B cell (primary cell): Measurements from ENCODE around the gene ITPR1. TPM values are rescaled to one million over a fixed set of nuclear protein-coding genes. Genes with fewer than 3 reads are reported as not detected.

Experiments used
- ATAC-seq: fragments of 200-7000 bp; cut with Tn5 transposase; one replicate; pipeline ENCODE4 v1.10.0; 2021; ENCODE audit warnings: low read depth, mild to moderate bottlenecking, moderate number of reproducible peaks, moderate library complexity
- CTCF ChIA-PET: fragments of 350-600 bp; sonication (Branson Sonifier 250); formaldehyde crosslinking; loops from one replicate; lab custom pipeline; 2021; ENCODE audit warnings: antibody characterized with exemption, inconsistent platforms; lab: Charles Lee
- POLR2A ChIA-PET: fragments of 350-600 bp; sonication (Branson Sonifier 250); formaldehyde crosslinking; loops from one replicate; lab custom pipeline; 2021; ENCODE audit warnings: antibody characterized with exemption; lab: Charles Lee
- DNase-seq: peaks from one replicate; pipeline ENCODE4 v3.0.0; 2013
- H2AFZ ChIP-seq: 2 replicates; pipeline ENCODE4 v1.6.1; 2012; ENCODE audit warnings: mild to moderate bottlenecking, low read depth, low read length; ENCODE audit not compliant: insufficient read depth, poor library complexity, severe bottlenecking
- H3K27ac ChIP-seq, 2 donors: 1 replicate in 1 of 2; 2 replicates in 1 of 2; pipeline ENCODE4 v1.5.1; 2012 to 2013; ENCODE audit warnings: low read length in 2 of 2, mild to moderate bottlenecking in 2 of 2, moderate library complexity in 1 of 2
- H3K27me3 ChIP-seq, 4 experiments: fragments of 200-600 bp in 1 of 4; sonication (generic) in 1 of 4; replicated peaks in 1 of 4; 1 replicate in 2 of 4; 2 replicates in 2 of 4; pipeline versions ENCODE4 v1.6.1 to v1.7.0; 2013 to 2016; ENCODE audit warnings: low read length in 3 of 4, mild to moderate bottlenecking in 2 of 4, mixed read lengths in 1 of 4, moderate library complexity in 1 of 4; ENCODE audit not compliant: insufficient read depth in 4 of 4, control insufficient read depth in 3 of 4; ENCODE audit errors: control extremely low read depth in 1 of 4
- H3K36me3 ChIP-seq, 2 experiments: replicated peaks in 1 of 2; 1 replicate in 1 of 2; 2 replicates in 1 of 2; pipeline versions ENCODE4 v1.6.1 to v1.7.1; 2013; ENCODE audit warnings: low read length in 1 of 2; ENCODE audit not compliant: insufficient read depth in 2 of 2, control insufficient read depth in 1 of 2; ENCODE audit errors: control extremely low read depth in 1 of 2, extremely low read depth in 1 of 2
- H3K4me1 ChIP-seq, 2 donors: fragments of 200-600 bp in 1 of 2; sonication (generic) in 1 of 2; 1 replicate in 1 of 2; 2 replicates in 1 of 2; pipeline versions ENCODE4 v1.5.1 to v1.6.1; 2013 to 2017; ENCODE audit warnings: low read length in 2 of 2; ENCODE audit not compliant: control insufficient read depth in 2 of 2, insufficient read depth in 2 of 2
- H3K4me2 ChIP-seq: replicated peaks from 2 replicates; pipeline ENCODE3; 2012; ENCODE audit warnings: mild to moderate bottlenecking, low read depth, low read length; ENCODE audit not compliant: poor library complexity, severe bottlenecking
- H3K4me3 ChIP-seq, 5 experiments: fragments of 200-600 bp in 1 of 5; sonication (generic) in 1 of 5; 1 replicate in 3 of 5; 2 replicates in 2 of 5; pipeline versions ENCODE4 v1.5.1 to v1.7.0; 2011 to 2016; ENCODE audit warnings: low read length in 4 of 5, mild to moderate bottlenecking in 4 of 5, low read depth in 2 of 5, control low read depth in 1 of 5, moderate library complexity in 1 of 5; ENCODE audit not compliant: insufficient read depth in 1 of 5; ENCODE audit errors: control extremely low read depth in 1 of 5, extremely low read depth in 1 of 5
- H3K79me2 ChIP-seq: fragments of 200-600 bp; sonication (generic); one replicate; pipeline ENCODE4 v1.6.0; 2016; ENCODE audit warnings: low read length; ENCODE audit not compliant: control insufficient read depth, insufficient read depth
- H3K9ac ChIP-seq: fragments of 200-600 bp; sonication (generic); 2 replicates; pipeline ENCODE4 v1.6.1; 2017; ENCODE audit warnings: mild to moderate bottlenecking, low read length, moderate library complexity
- H3K9me3 ChIP-seq, 3 donors: one replicate each; pipeline versions ENCODE4 v1.6.1 to v1.7.1; 2013; ENCODE audit warnings: low read length in 2 of 3; ENCODE audit not compliant: control insufficient read depth in 2 of 3, insufficient read depth in 1 of 3; ENCODE audit errors: control extremely low read depth in 1 of 3
- H4K20me1 ChIP-seq: 2 replicates; pipeline ENCODE4 v1.6.0; 2012; ENCODE audit warnings: mild to moderate bottlenecking, low read length; ENCODE audit not compliant: insufficient read depth, control insufficient read depth, poor library complexity, severe bottlenecking
- H3K27ac Mint-ChIP-seq: one replicate; pipeline ENCODE4 v1.8.0; 2021; ENCODE audit warnings: mixed read lengths
- H3K27me3 Mint-ChIP-seq: one replicate; pipeline ENCODE4 v1.8.0; 2021; ENCODE audit warnings: mixed read lengths
- H3K4me1 Mint-ChIP-seq: one replicate; pipeline ENCODE4 v1.8.0; 2021; ENCODE audit warnings: mixed read lengths
- H3K4me3 Mint-ChIP-seq: one replicate; pipeline ENCODE4 v1.8.0; 2021; ENCODE audit warnings: mixed read lengths
- H3K9me3 Mint-ChIP-seq: one replicate; pipeline ENCODE4 v1.8.0; 2022; ENCODE audit warnings: mixed read lengths; ENCODE audit not compliant: insufficient read depth
- CTCF ChIP-seq: fragments of 200-600 bp; IDR thresholded peaks from one replicate; pipeline ENCODE4 v1.8.0; 2022; ENCODE audit warnings: antibody characterized with exemption, mild to moderate bottlenecking
- EZH2 ChIP-seq: IDR thresholded peaks from 2 replicates; pipeline ENCODE4 v1.6.1; 2012; ENCODE audit warnings: borderline replicate concordance, low read depth, mild to moderate bottlenecking, moderate library complexity, low read length; ENCODE audit not compliant: insufficient read depth, poor library complexity, severe bottlenecking
- WGBS: methylation state at CpG from one replicate; pipeline ENCODE4 v1.1.5; 2013; ENCODE audit warnings: missing lambda C conversion rate; ENCODE audit not compliant: insufficient coverage; 5-methylcytosine and 5-hydroxymethylcytosine counted together
- intact Hi-C: fragments of 100-400 bp; cut with micrococcal nuclease; formaldehyde crosslinking; loops from one replicate; pipeline ENCODE4 v1.10.0; 2022
- polyA plus RNA-seq: library from polyadenylated mRNA; depleted of rRNA; stranded (reverse); fragments of >200 nt; gene quantifications from 2 replicates; pipeline ENCODE4 v1.2.3, GENCODE V29; 2012
- total RNA-seq, 2 donors: library from RNA; stranded (reverse); fragments of 120-200 nt in 1 of 2; gene quantifications; 1 replicate in 1 of 2; 2 replicates in 1 of 2; pipeline versions ENCODE4 v1.2.3 to v1.2.4, GENCODE V29; 2013 to 2022

ITPR1 gene
- total and polyA plus RNA-seq, 2 donors (not counting 1 experiment from before 2014, with no cell fraction given) = 64.0 to 332 TPM

DNA sequence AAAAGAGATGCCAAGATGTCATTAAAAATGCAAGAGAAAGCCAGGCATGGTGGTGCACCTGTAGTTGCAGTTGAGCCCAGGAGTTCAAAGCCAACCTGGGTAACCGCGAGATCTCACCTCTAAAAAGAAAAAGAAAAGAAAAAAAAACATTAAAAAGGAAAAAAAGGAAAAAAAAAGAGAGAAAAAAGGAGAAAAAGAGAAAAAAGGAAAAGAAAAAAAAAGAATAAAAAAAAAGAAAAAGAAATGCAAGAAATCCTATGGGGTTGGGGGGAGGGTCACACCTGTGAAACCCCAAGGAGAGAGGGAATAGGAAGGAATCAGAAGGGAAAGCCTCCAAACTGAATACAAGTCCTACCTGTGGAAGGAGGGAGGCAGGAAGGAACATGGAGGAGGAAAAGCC, 20.8 kb upstream of the ITPR1 start:
- Histone ChIP-seq H2AFZ (no peak overlapping the region), H3K27me3 (no peaks in the 10 kb centered on the region), H3K9me3 (peaks cover 0 to 8% (median 5%) of the 10 kb centered on the region in 3 donors), H3K79me2 (peaks cover 20% of the 10 kb centered on the region), H3K36me3 (no peaks in the 10 kb centered on the region), H4K20me1 (no peaks in the 10 kb centered on the region), H3K9ac (no peak overlapping the region), H3K4me1 (peaks cover 21 to 23% of the 10 kb centered on the region in 2 donors), H3K27ac (no peak overlapping the region), H3K4me2 (no peak overlapping the region), H3K4me3 (no peak overlapping the region)
- Mint-ChIP-seq H3K27me3 (no peaks in the 10 kb centered on the region), H3K27ac (no peak overlapping the region), H3K4me1 (peaks cover 13% of the 10 kb centered on the region), H3K9me3 (no peaks in the 10 kb centered on the region), H3K4me3 (no peak overlapping the region)
- POLR2A ChIA-PET = no interaction called here
- DNase-seq = no peak
- ATAC-seq = no peak
- intact Hi-C loops = no loop called here
- TF ChIP-seq EZH2 = no peak
- TF ChIP-seq CTCF = peak; percentile 10
- CTCF ChIA-PET = no interaction called here
- no CpG with 5 or more reads among the region's 2 CpGs for WGBS

DNA sequence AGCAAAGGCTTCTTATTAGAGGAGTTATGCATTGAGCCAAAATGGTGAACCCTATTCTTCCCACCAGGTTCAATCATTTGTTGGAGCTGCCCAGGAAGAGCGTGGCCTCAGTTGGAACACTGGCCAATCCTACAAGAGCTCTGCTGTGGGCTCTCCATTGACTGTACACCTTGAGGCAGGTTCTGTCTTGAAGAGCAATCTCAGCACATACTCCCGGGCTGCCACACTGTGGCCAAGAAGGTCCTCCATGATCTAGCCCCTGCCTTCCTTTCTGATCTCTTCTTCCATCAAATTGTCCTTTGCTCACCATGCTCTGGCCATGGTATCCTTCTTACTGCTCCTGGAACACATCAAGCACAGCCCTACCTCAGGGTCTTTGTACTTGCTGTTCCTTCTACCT, 20.4 kb upstream of the ITPR1 start:
- H3K27ac Mint-ChIP-seq = no peak overlapping the region
- Histone ChIP-seq H3K27me3 (no peaks in the 10 kb centered on the region), H3K4me3 (no peak overlapping the region), H3K27ac (no peak overlapping the region), H4K20me1 (no peaks in the 10 kb centered on the region), H3K36me3 (no peaks in the 10 kb centered on the region), H3K9ac (no peak overlapping the region), H3K9me3 (peaks cover 0 to 8% (median 5%) of the 10 kb centered on the region in 3 donors), H3K4me2 (no peak overlapping the region), H2AFZ (no peak overlapping the region), H3K79me2 (peaks cover 15% of the 10 kb centered on the region), H3K4me1 (peaks cover 18 to 21% of the 10 kb centered on the region in 2 donors)
- 100% methylated on average over 2 of the region's 2 CpGs for WGBS
- no peak for DNase-seq
- H3K4me1 Mint-ChIP-seq = peaks cover 12% of the 10 kb centered on the region
- no peaks in the 10 kb centered on the region for H3K27me3 Mint-ChIP-seq
- POLR2A ChIA-PET = no interaction called here
- ATAC-seq = no peak
- intact Hi-C loops = no loop called here
- CTCF ChIA-PET = no interaction called here
- no peaks in the 10 kb centered on the region for H3K9me3 Mint-ChIP-seq
- no peak overlapping the region for H3K4me3 Mint-ChIP-seq
- no peak for TF ChIP-seq EZH2
